NCI-H146 treated with DMSO at 0.1 percent for 48 hours (cell line): ENCODE measurements around the gene NT5C1B.

Experiments
- DNase-seq: peaks from one replicate; lab custom pipeline; 2025; ENCODE audit not compliant: unreplicated experiment; lab: John Stamatoyannopoulos, UW

NT5C1B gene

DNA sequence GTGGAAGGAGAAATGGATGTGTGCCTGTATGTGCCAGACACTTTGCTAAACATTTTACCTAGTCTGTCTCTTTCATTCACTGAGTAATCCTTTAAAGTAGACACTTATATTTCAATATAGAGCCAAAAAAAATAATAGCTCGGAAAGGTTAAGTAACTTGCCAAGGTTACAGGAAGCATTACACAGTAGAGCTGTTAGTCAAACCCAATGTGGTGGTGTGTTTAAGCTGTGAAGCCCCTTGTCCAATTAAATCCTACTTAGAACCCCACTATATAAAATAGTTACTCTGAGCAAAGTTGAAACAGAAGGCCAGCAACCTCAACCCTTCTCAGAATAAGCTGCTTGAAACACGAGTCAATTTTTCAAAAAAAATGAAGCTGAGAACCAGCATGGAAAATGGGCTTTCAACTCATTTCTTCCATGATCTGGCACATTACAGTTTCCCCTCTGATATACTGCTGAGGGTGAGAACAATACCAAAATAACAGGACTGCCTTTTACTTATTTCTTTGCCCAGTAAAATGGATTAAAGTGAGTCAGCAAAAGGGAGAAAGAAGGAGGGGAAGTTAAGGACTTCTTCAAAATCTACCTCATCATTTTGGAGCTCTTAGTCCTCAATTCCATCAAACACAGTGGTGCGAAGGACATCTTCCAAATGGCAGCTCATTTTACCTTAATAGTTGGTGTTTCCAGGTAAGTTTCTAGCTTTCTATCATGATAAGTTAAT is 36.9 kb downstream of the NT5C1B start:
- no peak for DNase-seq

DNA sequence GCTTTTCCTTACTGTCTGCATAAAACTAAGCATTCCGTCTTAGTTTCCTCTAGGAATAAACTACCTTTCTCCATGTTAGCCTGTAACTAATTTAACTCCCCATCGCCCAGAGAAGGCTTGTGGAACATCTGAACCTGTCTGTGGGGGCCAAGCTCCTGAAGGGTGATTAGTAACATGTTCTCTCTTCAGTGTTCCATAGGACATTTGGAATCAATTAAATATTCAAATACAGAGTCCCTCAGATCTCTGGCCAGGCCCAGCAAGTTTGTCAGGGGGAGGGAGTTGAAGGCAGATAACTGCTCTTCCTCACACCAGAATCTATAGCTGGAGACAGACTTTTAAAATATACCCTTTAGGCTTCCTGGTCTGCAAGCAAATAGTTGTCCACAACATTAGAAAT is 37.7 kb downstream of the NT5C1B start:
- no peak for DNase-seq

- DNase-seq, result no peak
Measured at GRCh38 chr2:18551169-18551568, 38.2 kb downstream of the NT5C1B start.

DNA sequence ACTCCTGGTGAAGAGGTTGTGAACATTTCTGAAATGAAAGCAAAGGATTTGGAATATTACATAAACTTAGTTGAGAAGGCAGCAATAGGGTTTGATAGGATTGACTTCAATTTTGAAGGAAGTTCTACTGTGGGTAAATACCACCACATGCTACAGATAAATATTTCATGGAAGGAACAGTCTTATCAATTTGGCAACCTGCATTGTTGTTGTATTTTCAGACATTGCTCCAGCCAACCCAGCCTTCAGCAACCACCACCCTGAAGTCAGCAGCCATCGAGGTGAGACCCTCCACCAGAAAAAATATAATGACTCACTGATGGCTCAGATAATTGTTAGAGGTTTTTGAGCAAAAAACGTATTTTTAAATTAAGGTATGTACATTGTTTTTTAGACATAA is 38.9 kb downstream of the NT5C1B start:
- no peak for DNase-seq

DNA sequence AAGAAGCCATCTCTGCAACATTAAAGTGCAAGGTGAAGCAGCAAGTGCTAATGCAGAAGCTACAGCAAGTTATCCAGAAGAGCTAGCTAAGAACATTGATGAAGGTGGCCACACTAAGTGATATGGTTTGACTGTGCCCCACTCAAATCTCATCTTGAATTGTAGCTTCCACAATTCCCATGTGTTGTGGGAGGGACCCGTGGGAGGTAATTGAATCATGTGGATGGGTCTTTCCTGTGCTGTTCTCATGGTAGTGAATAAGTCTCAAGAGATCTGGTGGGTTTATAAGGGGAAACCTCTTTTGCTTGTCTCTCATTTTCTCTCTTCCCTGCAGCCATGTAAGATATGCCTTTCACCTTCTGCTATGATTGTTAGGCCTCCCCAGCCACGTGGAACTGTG is 40.3 kb downstream of the NT5C1B start:
- no peak for DNase-seq

- DNase-seq, result no peak
Measured at GRCh38 chr2:18548621-18549020, 40.7 kb downstream of the NT5C1B start.

DNA sequence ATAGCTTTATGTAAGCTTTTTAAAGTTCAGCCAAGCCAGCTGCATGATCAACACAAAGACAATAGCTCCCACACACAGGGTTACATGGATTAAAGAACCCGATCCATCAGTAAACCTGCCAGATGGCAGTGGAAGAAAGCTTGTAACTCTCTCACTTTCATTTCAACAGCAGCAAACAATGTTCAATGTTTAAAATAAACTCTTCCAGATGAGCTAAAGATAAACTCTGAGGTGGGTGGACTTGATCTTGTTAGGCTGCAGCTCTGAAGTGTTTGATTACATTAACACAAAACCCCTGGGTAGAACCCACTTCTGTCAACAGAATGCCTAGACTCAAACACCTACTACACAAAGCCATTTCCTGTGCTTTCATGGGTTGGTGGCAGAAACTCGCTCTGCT is 42.8 kb downstream of the NT5C1B start:
- DNase-seq, result peak; percentile 48

GRCh38 chr2:18545384-18545783 is 44.0 kb downstream of the NT5C1B start:
- no peak for DNase-seq

GRCh38 chr2:18544171-18544570 is 45.2 kb downstream of the NT5C1B start:
- no peak for DNase-seq

DNA sequence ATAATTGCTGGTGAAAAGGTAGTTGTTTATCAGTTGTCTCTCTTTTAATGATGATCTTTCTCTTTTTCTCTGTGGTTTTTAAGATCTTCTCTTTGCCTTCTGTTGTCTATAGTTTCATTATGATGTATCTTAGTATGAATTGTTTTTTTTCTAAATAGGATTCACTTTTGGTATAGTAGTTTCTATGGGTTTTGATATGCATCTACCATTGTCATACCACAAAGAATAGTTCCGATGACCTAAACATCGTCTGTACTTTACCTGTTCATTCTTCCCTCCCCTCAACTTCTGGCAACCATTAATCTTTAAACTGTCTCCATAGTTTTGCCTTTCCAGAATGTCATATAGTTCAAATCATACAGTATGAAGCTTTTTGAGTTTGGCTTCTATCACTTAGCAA is 48.5 kb downstream of the NT5C1B start:
- no peak for DNase-seq

- DNase-seq, result no peak
Measured at GRCh38 chr2:18536697-18537096, 52.7 kb downstream of the NT5C1B start.

GRCh38 chr2:18536100-18536499 is 53.3 kb downstream of the NT5C1B start:
- DNase-seq, result no peak

- no peak for DNase-seq
Measured at GRCh38 chr2:18531194-18531593, 58.2 kb downstream of the NT5C1B start.

DNA sequence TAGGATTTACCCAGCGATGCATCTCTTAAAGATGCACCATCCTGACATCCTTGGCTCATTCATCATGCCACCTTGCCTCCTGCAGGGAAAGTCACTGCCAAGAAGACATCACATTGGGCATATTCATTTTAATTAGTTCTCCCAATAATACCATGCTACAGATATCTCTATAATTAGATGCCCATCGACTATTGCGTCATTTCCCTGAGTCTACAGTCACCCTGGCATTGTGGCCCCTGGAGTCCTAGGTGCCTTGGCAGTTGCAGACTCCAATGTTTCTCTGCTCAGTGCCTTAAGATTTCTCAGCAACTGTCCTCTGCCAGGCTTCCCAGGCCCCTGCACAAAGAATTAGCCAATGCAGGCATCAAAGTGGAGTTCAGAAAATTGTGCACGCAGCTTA is 61.5 kb downstream of the NT5C1B start:
- DNase-seq, result no peak

DNA sequence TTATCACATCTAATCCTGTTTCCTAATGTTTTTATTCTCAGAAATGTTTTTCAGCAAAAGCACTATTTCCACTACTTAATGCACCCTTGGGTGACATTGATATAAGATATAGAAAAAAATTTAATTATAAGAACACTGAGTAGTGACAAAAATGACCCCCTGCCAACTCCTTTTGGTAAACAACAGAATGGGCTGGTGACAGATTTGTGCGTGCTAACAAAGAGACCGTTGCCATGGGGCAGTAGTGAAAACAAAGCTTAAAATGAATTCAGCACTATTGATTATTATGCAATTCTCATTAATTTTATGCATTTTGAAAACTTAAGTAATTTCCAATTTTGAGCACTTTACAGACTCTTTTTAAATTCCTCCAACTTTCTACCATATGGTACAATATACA is 62.0 kb downstream of the NT5C1B start:
- no peak for DNase-seq

- no peak for DNase-seq
Measured at GRCh38 chr2:18526429-18526828, 62.9 kb downstream of the NT5C1B start.

DNA sequence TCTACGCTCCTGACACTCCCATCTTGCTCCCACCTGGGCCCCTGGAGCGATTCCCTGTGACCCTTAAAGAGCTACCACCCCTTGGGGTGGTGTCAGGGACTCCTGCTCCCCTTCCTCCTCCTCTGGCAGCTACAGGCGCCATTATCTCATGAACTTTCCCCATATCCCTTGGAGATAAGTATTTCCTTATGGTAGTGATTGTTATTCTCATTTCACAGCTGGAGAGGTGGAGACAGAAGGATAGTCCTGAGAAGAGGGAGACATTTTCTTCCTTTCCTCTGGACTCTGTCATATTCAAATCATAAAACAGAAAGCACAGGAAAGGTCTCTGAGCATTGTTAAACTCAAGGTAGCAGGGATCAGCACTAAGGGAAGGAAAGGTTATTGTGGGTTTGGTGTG is 63.5 kb downstream of the NT5C1B start:
- no peak for DNase-seq

DNA sequence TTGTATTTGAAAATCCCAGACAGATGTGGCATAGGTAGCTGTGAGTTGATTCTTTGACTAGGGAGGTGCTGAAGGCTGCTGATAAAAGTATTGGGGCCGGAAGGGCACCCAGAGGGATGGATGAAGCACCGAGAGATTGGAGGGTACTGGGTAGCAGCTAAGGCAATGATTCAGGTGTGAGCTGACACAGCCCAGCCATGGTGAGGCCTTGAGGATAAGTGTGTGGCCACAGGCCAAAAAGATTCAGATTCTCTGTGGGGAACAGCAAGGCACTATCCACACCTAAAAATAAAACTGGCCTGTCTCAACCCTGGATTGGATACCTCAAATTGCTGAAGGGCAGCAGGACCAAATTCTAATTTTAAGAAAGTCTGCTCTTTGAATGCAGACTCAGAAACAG is 64.1 kb downstream of the NT5C1B start:
- DNase-seq, result no peak

GRCh38 chr2:18522484-18523146 is 66.8 kb downstream of the NT5C1B start:
- DNase-seq, result no peak

GRCh38 chr2:18520451-18521425 is 68.6 kb downstream of the NT5C1B start:
- DNase-seq, result peak; percentile 51

DNA sequence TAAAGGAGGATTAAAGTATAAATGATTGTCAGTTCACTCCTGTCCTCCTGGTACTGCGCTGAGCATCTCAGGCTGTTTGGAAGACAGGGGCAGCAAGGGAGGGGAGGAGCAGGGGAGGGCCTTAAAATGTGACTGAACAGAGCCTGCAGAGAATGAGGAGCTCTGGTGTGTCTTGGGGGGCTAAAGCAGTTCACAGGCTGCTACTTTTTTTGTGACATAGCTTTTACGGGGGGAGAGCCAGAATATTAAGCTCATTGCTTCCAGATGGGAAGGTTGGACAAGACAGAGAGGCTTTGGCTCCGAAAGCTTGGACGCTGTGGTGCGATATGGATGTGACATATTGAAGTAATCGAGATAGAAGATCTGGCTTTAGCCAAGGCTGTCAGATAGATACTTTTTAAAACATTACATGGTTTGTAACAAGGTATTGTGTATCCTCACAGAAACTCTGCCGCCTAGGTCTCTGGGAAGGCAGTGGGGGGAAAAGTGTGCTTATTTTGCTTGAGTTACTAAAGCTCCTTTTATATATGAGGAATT is 69.4 kb downstream of the NT5C1B start:
- DNase-seq, result no peak
